ENCODE data around the gene IRF2BP2.

DNA sequence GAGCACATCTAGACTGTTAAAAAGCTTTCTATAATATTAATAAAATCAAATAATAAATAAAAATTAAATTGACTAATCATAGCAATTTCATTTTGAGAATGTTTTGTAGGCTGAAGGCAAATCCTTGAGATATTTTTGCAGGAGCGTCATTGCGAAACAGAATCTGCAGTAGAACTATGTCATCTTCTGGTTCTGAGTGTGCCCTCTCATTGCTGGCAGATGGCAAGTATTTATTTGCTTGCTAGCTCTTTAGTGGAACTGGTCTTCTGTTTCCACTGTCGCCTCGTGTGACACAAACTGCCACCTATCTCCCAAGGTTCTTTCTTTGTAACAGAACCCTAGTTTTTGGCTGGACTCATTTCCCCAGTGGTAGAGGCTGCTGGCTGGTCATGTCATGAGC lies 19.0 kb upstream of the IRF2BP2 start:
- TF ChIP-seq POLR2AphosphoS5 (IDR thresholded peaks at IDR 0.05; ENCODE audit: low read length) (no peak), RB1 (IDR thresholded peaks at IDR 0.05; ENCODE audit: borderline replicate concordance) (no peak), CREB1 (IDR thresholded peaks at IDR 0.05; ENCODE audit: low read depth) (no peak), FOS (IDR thresholded peaks at IDR 0.05; ENCODE audit: borderline replicate concordance, extremely low read depth, insufficient read length) (no peak), ESRRA (IDR thresholded peaks at IDR 0.05; ENCODE audit: low read length) (no peak), BRCA1 (IDR thresholded peaks at IDR 0.05; ENCODE audit: low read depth, low read length) (no peak), CTCF (IDR thresholded peaks at IDR 0.05 in 2 of 3, conservative IDR thresholded peaks at IDR 0.05 in 1 of 3; ENCODE audit: control insufficient read depth in 2 of 3, extremely low read depth in 1 of 3, insufficient read depth in 1 of 3, low read depth in 3 of 3, low read length in 3 of 3) (no peak), PAX8 (IDR thresholded peaks at IDR 0.05) (no peak)
